C4-2B (cell line): ENCODE measurements around the gene MAG.

ENCODE experiments used
- ZFX ChIP-seq: fragments of 450-650 bp; IDR thresholded peaks from 2 replicates; pipeline ENCODE4 v1.6.1; 2017
- TF ChIP-seq, protein P1 (sequence below): fragments of 450-650 bp; conservative IDR thresholded peaks from 2 replicates; pipeline ENCODE4 v1.5.1; 2017; ENCODE audit warnings: mild to moderate bottlenecking

DNA sequence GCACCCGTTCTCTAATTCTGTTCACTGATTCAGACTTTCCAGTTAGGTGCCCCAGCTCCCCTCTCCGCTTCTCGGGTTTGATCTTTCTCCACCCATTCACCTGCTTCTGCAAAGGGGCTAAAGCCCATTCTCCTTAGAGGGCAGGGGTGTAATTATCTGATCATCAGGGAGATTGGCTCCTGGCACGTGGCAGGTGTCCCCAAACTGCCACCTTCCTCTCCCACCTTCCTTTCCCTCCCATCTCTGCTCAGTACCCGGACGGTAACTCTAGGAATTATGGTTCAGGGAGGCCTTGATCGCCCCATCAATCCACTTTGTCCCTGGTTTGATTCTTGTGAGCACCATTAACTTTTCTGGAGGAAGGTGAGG, 56.0 kb downstream of the MAG start:
- TF ChIP-seq, protein P1, sequence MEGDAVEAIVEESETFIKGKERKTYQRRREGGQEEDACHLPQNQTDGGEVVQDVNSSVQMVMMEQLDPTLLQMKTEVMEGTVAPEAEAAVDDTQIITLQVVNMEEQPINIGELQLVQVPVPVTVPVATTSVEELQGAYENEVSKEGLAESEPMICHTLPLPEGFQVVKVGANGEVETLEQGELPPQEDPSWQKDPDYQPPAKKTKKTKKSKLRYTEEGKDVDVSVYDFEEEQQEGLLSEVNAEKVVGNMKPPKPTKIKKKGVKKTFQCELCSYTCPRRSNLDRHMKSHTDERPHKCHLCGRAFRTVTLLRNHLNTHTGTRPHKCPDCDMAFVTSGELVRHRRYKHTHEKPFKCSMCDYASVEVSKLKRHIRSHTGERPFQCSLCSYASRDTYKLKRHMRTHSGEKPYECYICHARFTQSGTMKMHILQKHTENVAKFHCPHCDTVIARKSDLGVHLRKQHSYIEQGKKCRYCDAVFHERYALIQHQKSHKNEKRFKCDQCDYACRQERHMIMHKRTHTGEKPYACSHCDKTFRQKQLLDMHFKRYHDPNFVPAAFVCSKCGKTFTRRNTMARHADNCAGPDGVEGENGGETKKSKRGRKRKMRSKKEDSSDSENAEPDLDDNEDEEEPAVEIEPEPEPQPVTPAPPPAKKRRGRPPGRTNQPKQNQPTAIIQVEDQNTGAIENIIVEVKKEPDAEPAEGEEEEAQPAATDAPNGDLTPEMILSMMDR, result no peak
- no peak for TF ChIP-seq ZFX
